Anterior cingulate cortex (tissue), 58 donors: ENCODE measurements around the gene VSX2.

Source experiments
- DNase-seq, 58 donors: peaks; one replicate each; lab custom pipeline; 2025; lab: John Stamatoyannopoulos, UW

Gene VSX2

DNA sequence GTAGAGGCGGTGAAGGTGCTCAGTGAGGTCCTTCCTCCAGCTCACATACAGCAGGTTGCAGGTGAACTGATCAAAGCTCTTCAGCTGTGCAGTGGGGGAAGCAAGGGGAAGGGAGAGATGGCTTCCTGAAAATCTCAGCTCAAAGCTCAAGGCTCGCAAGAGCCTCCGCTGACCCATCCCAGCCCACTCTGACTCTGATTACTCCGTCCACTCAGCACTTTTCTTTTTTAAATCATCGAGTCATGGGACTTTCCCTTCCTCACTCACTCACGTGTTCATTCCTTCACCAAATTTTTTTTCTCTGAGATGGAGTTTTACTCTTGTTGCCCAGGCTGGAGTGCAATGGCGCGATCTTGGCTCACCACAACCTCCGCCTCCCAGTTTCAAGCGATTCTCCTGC, 58.7 kb downstream of the VSX2 start:
- no peak for DNase-seq

GRCh38 chr14:74299061-74299545, 59.9 kb downstream of the VSX2 start:
- peak in 8 of 58 donors; percentile 4 to 45 (median 10) for DNase-seq

DNA sequence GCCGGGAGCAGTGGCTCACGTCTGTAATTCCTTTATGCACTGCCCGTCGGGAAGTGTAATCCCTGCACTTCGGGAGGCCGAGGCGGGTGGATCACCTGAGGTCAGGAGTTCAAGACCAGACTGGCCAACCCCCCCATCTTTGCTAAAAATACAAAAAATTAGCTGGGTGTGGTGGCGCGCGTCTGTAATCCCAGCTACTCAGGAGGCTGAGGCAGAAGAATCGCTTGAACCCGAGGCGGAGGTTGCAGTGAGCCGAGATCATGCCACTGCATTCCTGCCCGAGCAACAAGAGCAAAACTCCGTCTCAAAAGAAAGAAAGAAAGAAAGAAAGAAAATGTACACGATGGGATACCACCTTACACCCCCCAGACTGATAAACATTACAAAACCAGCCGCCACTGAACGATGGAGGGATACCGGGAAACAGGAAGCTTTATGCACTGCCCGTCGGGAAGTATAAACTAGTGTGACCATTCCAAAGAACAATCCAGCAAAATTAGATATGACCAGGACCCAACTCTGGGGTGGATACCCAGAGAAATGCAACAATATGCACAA, 62.4 kb downstream of the VSX2 start:
- peak in 6 of 58 donors; percentile 3 to 38 (median 10) for DNase-seq

DNA sequence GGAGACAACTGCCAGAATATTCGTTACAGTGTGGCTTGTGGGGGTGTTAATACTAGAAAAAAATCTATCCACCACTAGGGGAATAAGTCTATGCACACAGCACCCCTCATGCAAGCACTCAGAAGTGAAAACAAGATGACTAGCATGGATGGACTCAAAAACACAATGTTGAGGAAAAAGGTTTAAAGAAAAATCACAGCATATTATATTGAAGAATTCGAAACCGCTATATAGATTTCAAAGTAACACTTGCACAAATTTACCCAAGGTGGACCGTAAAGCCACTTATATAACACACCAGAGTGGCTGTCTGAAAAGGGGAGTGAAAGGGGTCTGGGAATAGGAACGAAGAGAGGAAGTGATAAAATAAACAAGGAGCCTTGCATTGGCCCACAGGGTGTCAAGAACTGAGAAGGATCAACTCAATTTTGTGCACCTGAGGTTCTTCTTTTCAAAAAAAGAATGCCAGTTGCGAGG, 62.9 kb downstream of the VSX2 start:
- peak in 4 of 58 donors; percentile 21 to 45 (median 34) for DNase-seq

GRCh38 chr14:74302634-74303569, 63.7 kb downstream of the VSX2 start, which contains the start of gene ABCD4:
Gene ABCD4, minus strand, starts transcription at chr14:74302934. Its CDS starts 22 bp downstream, at chr14:74302912.
- DNase-seq: peak; percentile 57 to 97 (median 91)

DNA sequence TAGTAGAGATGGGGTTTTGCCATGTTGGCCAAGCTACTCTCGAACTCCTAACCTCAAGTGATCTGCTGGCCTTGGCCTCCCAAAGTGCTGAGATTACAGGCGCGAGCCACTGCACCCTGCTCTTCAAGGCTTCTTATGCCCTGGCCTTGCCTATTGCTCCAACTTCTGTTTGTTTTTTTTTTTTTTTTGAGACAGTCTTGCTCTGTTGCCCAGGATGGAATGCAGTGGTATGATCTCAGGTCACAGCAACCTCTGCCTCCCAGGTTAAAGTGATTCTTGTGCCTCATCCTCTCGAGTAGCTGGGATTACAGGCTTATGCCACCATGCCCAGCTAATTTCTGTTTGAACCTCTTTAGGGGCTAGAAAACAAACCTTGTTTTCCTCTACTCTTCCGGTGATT, 69.4 kb downstream of the VSX2 start:
- DNase-seq: no peak

- DNase-seq: no peak
Measured at GRCh38 chr14:74309125-74310022, 70.1 kb downstream of the VSX2 start.

- DNase-seq: no peak
Measured at GRCh38 chr14:74312161-74312560, 72.9 kb downstream of the VSX2 start.
